Stimulated activated CD4-positive, alpha-beta T cell treated with anti-CD3 and anti-CD28 coated beads, Interleukin-15, amount 100 ng/mL, for 24 hours (primary cell): ENCODE data around the gene POU2AF1.

ENCODE experiments used
- DNase-seq: peaks from one replicate; pipeline ENCODE4 v3.0.0-alpha.2; 2020

POU2AF1 gene

GRCh38 chr11:111309215-111309915 lies 69.7 kb downstream of the POU2AF1 start:
- DNase-seq, result no peak

GRCh38 chr11:111308140-111308539 lies 70.9 kb downstream of the POU2AF1 start:
- no peak for DNase-seq

DNA sequence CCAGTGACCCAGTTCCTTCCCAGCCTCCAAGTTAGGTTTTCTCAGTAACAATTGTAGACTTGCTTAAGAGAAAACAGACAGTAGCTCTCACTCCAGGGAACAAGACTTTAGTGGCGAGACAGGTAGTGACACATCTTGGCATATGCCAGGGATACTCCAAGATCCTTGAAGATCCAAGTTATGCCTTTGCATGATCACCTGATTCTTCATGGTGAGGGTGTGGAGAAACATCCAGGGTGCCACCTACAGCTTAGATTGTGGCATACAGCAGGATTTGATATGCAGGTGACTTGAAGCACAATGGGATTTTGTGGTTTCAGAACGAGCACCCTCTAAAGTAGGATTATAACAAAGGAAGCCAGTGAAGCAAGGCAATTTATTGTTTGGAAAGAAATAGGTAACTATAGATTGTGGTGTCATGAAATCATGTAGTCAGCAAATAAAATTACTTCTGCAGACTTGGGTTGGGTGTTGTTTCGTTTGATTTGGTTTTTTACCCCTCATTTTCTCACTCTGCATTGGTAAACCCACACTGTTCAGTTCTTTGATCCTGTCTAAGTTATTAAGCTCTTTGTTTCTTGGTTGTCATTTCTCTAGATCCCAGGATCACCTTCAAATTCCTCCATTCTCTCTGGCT lies 71.5 kb downstream of the POU2AF1 start:
- no peak for DNase-seq

DNA sequence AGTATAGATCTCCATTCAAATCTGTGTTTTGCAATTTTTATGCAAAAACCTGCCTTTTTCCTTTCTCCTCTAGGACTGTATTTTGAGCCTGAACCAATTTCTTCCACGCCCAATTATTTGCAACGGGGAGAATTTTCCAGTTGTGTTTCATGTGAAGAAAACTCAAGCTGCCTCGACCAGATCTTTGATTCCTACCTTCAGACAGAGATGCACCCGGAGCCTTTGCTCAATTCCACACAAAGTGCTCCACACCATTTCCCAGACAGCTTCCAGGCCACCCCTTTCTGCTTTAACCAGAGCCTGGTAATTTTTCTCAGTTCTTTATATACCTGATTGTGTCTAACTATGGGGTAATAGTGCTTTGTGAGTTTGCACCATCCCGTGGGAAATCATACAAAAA lies 72.8 kb downstream of the POU2AF1 start:
- no peak for DNase-seq

- no peak for DNase-seq
Measured at GRCh38 chr11:111305876-111306275, 73.2 kb downstream of the POU2AF1 start.

GRCh38 chr11:111305162-111305802 lies 73.8 kb downstream of the POU2AF1 start:
- DNase-seq, result no peak

GRCh38 chr11:111303461-111303860 lies 75.6 kb downstream of the POU2AF1 start:
- DNase-seq, result no peak

DNA sequence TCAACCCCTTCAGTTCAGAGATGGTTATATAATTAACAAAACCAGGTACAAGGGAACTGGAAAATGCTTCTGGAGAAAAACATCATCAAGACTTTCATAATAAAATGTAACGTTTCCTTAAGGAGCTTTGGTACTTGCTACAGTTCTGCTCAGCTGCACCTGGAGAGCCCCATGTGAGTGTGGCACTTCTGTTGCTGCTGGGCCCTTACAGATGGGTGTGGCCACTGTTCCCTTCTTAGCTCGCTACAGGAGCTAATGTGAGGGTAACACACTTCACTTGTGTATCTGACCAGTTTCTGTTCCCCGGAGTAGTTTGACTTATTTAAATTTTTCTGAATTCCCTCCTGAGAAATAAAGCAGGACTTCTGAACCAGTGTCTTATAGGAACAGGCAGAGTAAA lies 76.8 kb downstream of the POU2AF1 start:
- no peak for DNase-seq
